Naive thymus-derived CD4-positive, alpha-beta T cell (primary cell): Measurements from ENCODE around the gene TMOD3. TPM values are rescaled to one million over a fixed set of nuclear protein-coding genes. Genes with fewer than 3 reads are reported as not detected.
A peak's percentile ranks its signal among the peaks of the same experiment; 100 is the strongest.

Source experiments
- ATAC-seq: fragments of 150-1000 bp; cut with Tn5 transposase; 2 replicates; pipeline ENCODE4 v1.10.0; 2021; ENCODE audit warnings: mild to moderate bottlenecking, moderate library complexity
- CTCF ChIA-PET: fragments of 350-600 bp; sonication (Branson Sonifier 250); formaldehyde crosslinking; loops from one replicate; lab custom pipeline; 2021; ENCODE audit warnings: antibody characterized with exemption; lab: Charles Lee
- POLR2A ChIA-PET: fragments of 350-600 bp; sonication (Branson Sonifier 250); formaldehyde crosslinking; loops from one replicate; lab custom pipeline; 2021; ENCODE audit warnings: antibody characterized with exemption, inconsistent platforms; lab: Charles Lee
- DNase-seq, 9 donors: peaks; one replicate each; pipeline versions ENCODE4 v3.0.0 to v3.0.0-alpha.2; 2020 to 2022; ENCODE audit warnings: mixed read lengths in 1 of 9
- H3K27ac ChIP-seq: one replicate; pipeline ENCODE4 v1.7.0; 2013; ENCODE audit warnings: mild to moderate bottlenecking, low read depth, low read length, moderate library complexity
- H3K27me3 ChIP-seq, 2 donors: one replicate each; pipeline ENCODE4 v1.7.0; 2013; ENCODE audit warnings: low read length in 2 of 2, mild to moderate bottlenecking in 2 of 2, moderate library complexity in 2 of 2; ENCODE audit not compliant: control insufficient read depth in 2 of 2, insufficient read depth in 2 of 2
- H3K36me3 ChIP-seq, 3 experiments: 1 replicate in 2 of 3; 2 replicates in 1 of 3; pipeline ENCODE4 v1.7.0; 2013; ENCODE audit warnings: low read length in 3 of 3, mild to moderate bottlenecking in 3 of 3, moderate library complexity in 1 of 3; ENCODE audit not compliant: insufficient read depth in 3 of 3, control insufficient read depth in 2 of 3
- H3K4me1 ChIP-seq, 2 donors: one replicate each; pipeline ENCODE4 v1.7.0; 2013; ENCODE audit warnings: low read length in 2 of 2, mild to moderate bottlenecking in 2 of 2, moderate library complexity in 1 of 2; ENCODE audit not compliant: control insufficient read depth in 2 of 2, insufficient read depth in 2 of 2
- H3K4me3 ChIP-seq: 2 replicates; pipeline ENCODE4 v1.7.0; 2013; ENCODE audit warnings: mild to moderate bottlenecking, low read length
- H3K9me3 ChIP-seq, 3 experiments: 1 replicate in 2 of 3; 2 replicates in 1 of 3; pipeline ENCODE4 v1.7.0; 2013; ENCODE audit warnings: low read length in 3 of 3; ENCODE audit not compliant: control insufficient read depth in 2 of 3
- H3K27ac Mint-ChIP-seq, 9 donors: one replicate each; pipeline ENCODE4 v1.8.0; 2020 to 2022; ENCODE audit warnings: mixed read lengths in 9 of 9, mild to moderate bottlenecking in 8 of 9, moderate library complexity in 5 of 9, inconsistent platforms in 2 of 9
- H3K27me3 Mint-ChIP-seq, 5 donors: one replicate each; pipeline ENCODE4 v1.8.0; 2021 to 2022; ENCODE audit warnings: mixed read lengths in 5 of 5, mild to moderate bottlenecking in 1 of 5
- H3K36me3 Mint-ChIP-seq, 5 donors: one replicate each; pipeline ENCODE4 v1.8.0; 2020 to 2022; ENCODE audit warnings: mixed read lengths in 5 of 5, mild to moderate bottlenecking in 3 of 5, inconsistent platforms in 1 of 5
- H3K4me1 Mint-ChIP-seq, 7 donors: one replicate each; pipeline ENCODE4 v1.8.0; 2020 to 2022; ENCODE audit warnings: mixed read lengths in 7 of 7, mild to moderate bottlenecking in 3 of 7, inconsistent platforms in 1 of 7
- H3K4me3 Mint-ChIP-seq, 10 donors: one replicate each; pipeline ENCODE4 v1.8.0; 2020 to 2022; ENCODE audit warnings: mild to moderate bottlenecking in 10 of 10, mixed read lengths in 10 of 10, moderate library complexity in 6 of 10, inconsistent platforms in 2 of 10
- H3K9me3 Mint-ChIP-seq, 11 donors: one replicate each; pipeline ENCODE4 v1.8.0; 2020 to 2022; ENCODE audit warnings: mixed read lengths in 11 of 11, mild to moderate bottlenecking in 4 of 11, inconsistent platforms in 1 of 11, moderate library complexity in 1 of 11
- intact Hi-C, 2 donors: fragments of 100-400 bp; cut with micrococcal nuclease; formaldehyde crosslinking; loops; one replicate each; pipeline ENCODE4 v1.15.1; 2023
- polyA plus RNA-seq, 2 donors: library from polyadenylated mRNA; unstranded; fragments of 300-500 nt; fragmentation: Illumina TruSeq; gene quantifications; one replicate each; pipeline ENCODE4 v1.2.3, GENCODE V29; 2021
- total RNA-seq, 6 experiments: library from RNA in 5 of 6; stranded (reverse) in 5 of 6; gene quantifications; 1 replicate in 5 of 6; 2 replicates in 1 of 6; pipeline ENCODE4 v1.2.3 and lab custom pipeline; 2021 to 2026

Gene TMOD3
- total and polyA plus RNA-seq, 7 experiments from 2014 or later: 25.5 to 75.9 (median 49.1) TPM

DNA sequence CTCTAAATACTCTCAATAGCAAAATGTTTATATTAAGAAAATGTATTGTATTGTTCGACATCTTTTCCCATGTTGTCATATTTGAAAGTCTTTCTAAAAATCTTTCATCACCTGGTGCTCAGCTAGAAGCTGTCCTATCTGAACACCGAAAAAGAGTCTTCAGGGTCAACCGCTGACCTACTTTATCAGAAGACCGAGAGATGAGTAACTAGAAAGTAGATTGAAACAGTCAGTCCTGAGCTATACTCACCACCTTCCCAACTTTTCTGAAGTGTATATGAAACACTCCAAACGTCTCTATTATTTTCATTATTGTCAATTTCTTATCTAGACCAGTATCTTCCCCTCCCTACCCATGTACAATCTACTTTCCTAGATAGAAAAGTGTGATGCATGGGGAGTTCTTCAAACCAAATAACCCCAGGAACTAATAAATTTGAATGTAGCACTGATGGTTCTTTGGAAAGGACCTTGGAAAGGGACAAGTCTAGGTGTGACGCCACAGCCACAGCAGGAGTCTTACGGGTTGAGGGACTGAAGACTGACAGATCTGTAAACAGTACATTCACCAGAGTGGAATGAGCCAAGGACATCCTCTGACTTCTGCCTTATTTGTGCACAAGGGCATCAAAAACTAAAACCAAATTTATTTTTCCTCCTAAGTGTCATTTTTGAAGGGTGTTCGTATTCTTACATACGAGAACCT lies 58.6 kb downstream of the TMOD3 start:
- Mint-ChIP-seq H3K27ac (peak overlapping the region in 4 of 9 donors; percentile 0 to 48 (median 34)), H3K4me1 (peaks cover 0 to 13% (median 5%) of the 10 kb centered on the region in 7 donors), H3K36me3 (peaks cover 6 to 51% (median 34%) of the 10 kb centered on the region in 5 donors), H3K4me3 (no peak overlapping the region), H3K27me3 (no peaks in the 10 kb centered on the region), H3K9me3 (peaks cover 0 to 4% (median 0%) of the 10 kb centered on the region in 11 donors)
- Histone ChIP-seq H3K4me3 (no peak overlapping the region), H3K36me3 (peaks cover 0 to 21% (median 12%) of the 10 kb centered on the region in 3 experiments), H3K27me3 (no peaks in the 10 kb centered on the region), H3K27ac (no peak overlapping the region), H3K4me1 (peaks cover 0 to 3% of the 10 kb centered on the region in 2 donors), H3K9me3 (no peaks in the 10 kb centered on the region)
- CTCF ChIA-PET: interaction anchor here (0.6 to 2.4 kb wide), 2 partner anchors 43 to 321 kb away, joined by 3 to 5 read pairs; no protein-coding TSS in a partner anchor
- POLR2A ChIA-PET: interaction anchor here (0.6 kb wide), 2 partner anchors 53 to 241 kb away, joined by 3 read pairs; no protein-coding TSS in a partner anchor
- intact Hi-C loops: loop anchor here in 1 of 2 donors (1.0 kb wide), 2 partner anchors 191 to 320 kb away; no protein-coding TSS in a partner anchor
- ATAC-seq (no peak), DNase-seq (no peak)

DNA sequence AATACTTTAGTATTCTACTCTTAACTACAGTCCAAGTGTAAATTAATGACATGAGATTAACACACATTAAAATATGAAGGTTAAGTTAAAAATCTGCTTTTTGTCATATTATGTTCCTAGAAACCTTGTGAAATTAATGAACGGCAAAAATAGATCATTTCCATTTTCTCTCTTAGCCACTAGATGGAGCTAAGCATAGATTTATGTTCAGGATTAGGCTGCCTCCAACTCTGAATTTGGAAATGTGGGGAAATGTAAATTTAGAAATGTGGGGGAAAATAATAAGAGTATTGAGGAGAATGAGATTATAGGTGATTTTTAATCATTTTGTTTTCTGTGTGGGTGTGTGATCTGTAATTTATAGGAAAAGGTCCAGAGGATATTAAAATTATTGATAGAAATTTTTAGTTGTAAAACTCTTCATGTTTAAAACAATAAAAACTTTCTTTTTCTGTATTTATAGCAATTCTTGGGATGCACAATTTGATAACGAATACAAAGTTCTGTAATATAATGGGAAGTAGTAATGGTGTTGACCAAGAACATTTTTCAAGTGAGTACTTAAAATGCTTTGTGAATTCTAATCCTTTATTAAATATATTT lies 59.2 kb downstream of the TMOD3 start:
- POLR2A ChIA-PET: no interaction called here
- Mint-ChIP-seq H3K27ac (peak overlapping the region in 3 of 9 donors; percentile 0 to 22 (median 0)), H3K36me3 (peaks cover 6 to 50% (median 36%) of the 10 kb centered on the region in 5 donors), H3K9me3 (peaks cover 0 to 4% (median 0%) of the 10 kb centered on the region in 11 donors), H3K4me1 (peaks cover 0 to 13% (median 5%) of the 10 kb centered on the region in 7 donors), H3K27me3 (no peaks in the 10 kb centered on the region), H3K4me3 (no peak overlapping the region)
- intact Hi-C loops: loop anchor here in 1 of 2 donors (1.0 kb wide), 2 partner anchors 191 to 320 kb away; no protein-coding TSS in a partner anchor
- peaks cover 0 to 23% (median 12%) of the 10 kb centered on the region in 3 experiments for H3K36me3 ChIP-seq
- DNase-seq (peak in 4 of 9 donors; percentile 5 to 29 (median 14)), ATAC-seq (peak; percentile 40)
- peaks cover 0 to 3% of the 10 kb centered on the region in 2 donors for H3K4me1 ChIP-seq
- no peak overlapping the region for H3K4me3 ChIP-seq
- CTCF ChIA-PET: interaction anchor here (0.6 to 2.4 kb wide), 3 partner anchors 9 to 320 kb away, joined by 3 to 5 read pairs (median 4); no protein-coding TSS in a partner anchor
- no peak overlapping the region for H3K27ac ChIP-seq
- H3K9me3 ChIP-seq: no peaks in the 10 kb centered on the region
- no peaks in the 10 kb centered on the region for H3K27me3 ChIP-seq

DNA sequence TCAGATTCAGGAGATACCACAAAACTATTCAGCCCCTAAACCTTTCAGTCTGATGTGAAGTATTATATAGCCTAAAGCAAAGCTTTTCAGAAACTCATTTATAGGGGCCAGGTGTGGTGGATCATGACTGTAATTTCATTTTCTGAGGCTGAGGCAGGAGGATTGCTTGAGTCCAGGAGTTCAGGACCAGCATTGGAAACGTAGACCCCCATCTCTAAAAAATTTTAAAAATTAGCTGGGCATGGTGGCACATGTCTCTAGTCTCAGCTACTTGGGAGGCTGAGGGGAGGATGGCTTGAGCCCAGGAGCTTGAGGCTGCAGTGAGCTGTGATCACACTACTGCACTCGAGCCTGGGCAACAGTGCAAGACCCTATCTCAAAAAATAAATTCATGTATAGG lies 60.0 kb downstream of the TMOD3 start:
- H3K4me3 Mint-ChIP-seq: no peak overlapping the region
- Histone ChIP-seq H3K36me3 (peaks cover under 1 to 30% (median 12%) of the 10 kb centered on the region in 3 experiments), H3K27ac (no peak overlapping the region), H3K4me3 (no peak overlapping the region), H3K4me1 (peaks cover 0 to 3% of the 10 kb centered on the region in 2 donors), H3K27me3 (no peaks in the 10 kb centered on the region), H3K9me3 (no peaks in the 10 kb centered on the region)
- H3K27ac Mint-ChIP-seq: no peak overlapping the region
- ChIA-PET CTCF (interaction anchor here (0.6 to 2.4 kb wide), 4 partner anchors 10 to 338 kb away, joined by 3 to 5 read pairs (median 3); no protein-coding TSS in a partner anchor), POLR2A (no interaction called here)
- H3K4me1 Mint-ChIP-seq: peaks cover 0 to 10% (median 5%) of the 10 kb centered on the region in 7 donors
- DNase-seq: no peak
- ATAC-seq: no peak
- intact Hi-C loops: no loop called here
- H3K36me3 Mint-ChIP-seq: peaks cover 6 to 46% (median 32%) of the 10 kb centered on the region in 5 donors
- peaks cover 0 to 4% (median 0%) of the 10 kb centered on the region in 11 donors for H3K9me3 Mint-ChIP-seq
- H3K27me3 Mint-ChIP-seq: no peaks in the 10 kb centered on the region

DNA sequence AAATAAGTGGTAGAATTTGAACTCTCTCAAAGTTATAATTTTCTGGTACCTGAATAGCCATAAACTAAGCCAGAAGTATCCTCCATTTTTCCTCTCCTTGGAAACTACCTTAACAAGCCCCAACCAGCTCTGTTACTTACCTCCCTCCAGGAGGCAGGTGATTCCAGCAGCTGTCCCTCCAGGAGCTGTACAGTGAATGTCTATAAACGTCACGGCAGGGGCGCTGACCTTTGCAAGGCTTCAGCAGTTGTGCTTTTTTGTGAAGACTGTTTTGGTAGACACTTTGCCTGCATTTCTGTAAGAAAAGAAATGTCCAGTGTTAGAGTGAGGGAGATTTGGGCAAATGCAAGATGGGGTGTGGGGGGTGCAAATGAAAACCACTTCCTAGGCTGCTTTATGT lies 75.0 kb downstream of the TMOD3 start:
- no peak overlapping the region for H3K27ac ChIP-seq
- peaks cover 0 to 3% (median 0%) of the 10 kb centered on the region in 7 donors for H3K4me1 Mint-ChIP-seq
- no peaks in the 10 kb centered on the region for H3K9me3 Mint-ChIP-seq
- peaks cover 5 to 57% (median 14%) of the 10 kb centered on the region in 3 experiments for H3K36me3 ChIP-seq
- no peaks in the 10 kb centered on the region for H3K27me3 ChIP-seq
- intact Hi-C loops: no loop called here
- POLR2A ChIA-PET: no interaction called here
- no peak overlapping the region for H3K4me3 Mint-ChIP-seq
- H3K36me3 Mint-ChIP-seq: peaks cover 21 to 68% (median 34%) of the 10 kb centered on the region in 5 donors
- H3K4me1 ChIP-seq: no peaks in the 10 kb centered on the region
- H3K9me3 ChIP-seq: no peaks in the 10 kb centered on the region
- H3K27me3 Mint-ChIP-seq: no peaks in the 10 kb centered on the region
- CTCF ChIA-PET: no interaction called here
- H3K4me3 ChIP-seq: no peak overlapping the region
- DNase-seq: no peak
- ATAC-seq: no peak
- no peak overlapping the region for H3K27ac Mint-ChIP-seq

DNA sequence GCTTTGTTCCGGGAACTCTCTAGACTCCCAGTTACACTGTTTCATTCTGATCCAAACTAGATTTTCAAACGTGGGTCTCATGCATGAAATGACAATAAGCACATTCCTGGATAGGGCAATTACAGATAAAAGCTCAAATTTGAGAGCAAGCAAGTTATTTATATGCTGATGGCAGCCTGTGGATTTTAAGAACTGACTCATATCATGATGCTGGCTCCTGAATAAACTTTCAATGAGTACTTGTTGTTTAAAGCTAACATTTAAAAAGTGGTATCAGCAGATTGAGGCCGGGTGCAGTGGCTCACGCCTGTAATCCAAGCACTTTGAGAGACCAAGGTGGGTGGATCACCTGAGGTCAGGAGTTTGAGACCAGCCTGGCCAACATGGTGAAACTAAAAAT lies 75.5 kb downstream of the TMOD3 start:
- Mint-ChIP-seq H3K4me1 (peaks cover 0 to 3% (median 0%) of the 10 kb centered on the region in 7 donors), H3K9me3 (no peaks in the 10 kb centered on the region), H3K4me3 (no peak overlapping the region), H3K27ac (no peak overlapping the region), H3K36me3 (peaks cover 17 to 66% (median 29%) of the 10 kb centered on the region in 5 donors), H3K27me3 (no peaks in the 10 kb centered on the region)
- intact Hi-C loops: no loop called here
- ATAC-seq: no peak
- ChIA-PET CTCF (no interaction called here), POLR2A (no interaction called here)
- no peak overlapping the region for H3K4me3 ChIP-seq
- no peaks in the 10 kb centered on the region for H3K27me3 ChIP-seq
- no peaks in the 10 kb centered on the region for H3K9me3 ChIP-seq
- no peaks in the 10 kb centered on the region for H3K4me1 ChIP-seq
- H3K27ac ChIP-seq: no peak overlapping the region
- H3K36me3 ChIP-seq: peaks cover 5 to 60% (median 14%) of the 10 kb centered on the region in 3 experiments
- DNase-seq: no peak

DNA sequence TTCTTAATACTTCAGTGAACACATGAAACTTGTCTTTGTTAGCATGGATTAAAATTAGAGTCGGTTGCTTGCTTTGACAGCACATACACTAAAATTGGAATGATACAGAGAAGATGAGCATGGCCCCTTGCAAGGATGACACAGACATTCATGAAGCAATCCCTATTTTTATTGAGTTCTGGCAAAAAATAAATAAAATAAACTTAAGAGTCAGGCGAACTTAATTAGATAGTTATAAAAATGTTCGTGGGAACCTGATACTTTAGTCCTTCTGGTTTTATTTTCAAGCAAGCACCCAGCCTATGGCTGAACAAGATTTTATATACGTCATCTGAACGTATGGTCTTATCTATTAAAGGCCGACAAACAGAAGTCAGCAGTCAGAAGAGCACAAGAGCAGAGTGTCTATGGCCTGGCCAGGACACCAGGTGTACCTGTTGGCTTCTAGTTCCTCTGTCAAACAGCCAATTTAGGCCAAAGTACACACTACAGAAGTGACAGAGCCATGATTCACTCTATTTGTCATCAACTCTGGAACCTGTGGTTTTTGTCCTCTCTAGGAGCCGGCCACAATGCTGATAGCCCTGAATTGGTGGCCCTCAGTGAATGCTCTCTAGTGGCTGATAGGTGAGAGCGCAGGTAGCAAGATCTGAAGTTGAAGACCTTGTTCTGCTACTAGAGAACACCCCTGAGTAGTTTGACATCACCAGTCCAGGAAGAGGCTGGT lies 77.8 kb downstream of the TMOD3 start:
- intact Hi-C loops: no loop called here
- H3K4me1 Mint-ChIP-seq: peaks cover 0 to 3% (median 0%) of the 10 kb centered on the region in 7 donors
- ATAC-seq (no peak), DNase-seq (no peak)
- peaks cover 17 to 52% (median 21%) of the 10 kb centered on the region in 5 donors for H3K36me3 Mint-ChIP-seq
- no peaks in the 10 kb centered on the region for H3K4me1 ChIP-seq
- peaks cover 0 to 45% (median 14%) of the 10 kb centered on the region in 3 experiments for H3K36me3 ChIP-seq
- CTCF ChIA-PET: no interaction called here
- H3K27me3 Mint-ChIP-seq: no peaks in the 10 kb centered on the region
- H3K27me3 ChIP-seq: no peaks in the 10 kb centered on the region
- H3K9me3 ChIP-seq: no peaks in the 10 kb centered on the region
- H3K9me3 Mint-ChIP-seq: no peaks in the 10 kb centered on the region
- H3K27ac ChIP-seq: no peak overlapping the region
- H3K4me3 Mint-ChIP-seq: no peak overlapping the region
- H3K4me3 ChIP-seq: no peak overlapping the region
- peak overlapping the region in 1 of 9 donors; percentile 10 for H3K27ac Mint-ChIP-seq
- POLR2A ChIA-PET: no interaction called here
